Endothelial cell of umbilical vein (primary cell): Measurements from ENCODE around the gene PPP2R5B.

Source experiments
- EZH2 ChIP-seq: IDR thresholded peaks from 2 replicates; pipeline ENCODE4 v1.6.1; 2012; ENCODE audit warnings: borderline replicate concordance, low read depth, mild to moderate bottlenecking, moderate library complexity, low read length, inconsistent platforms; ENCODE audit not compliant: severe bottlenecking
- FOS ChIP-seq: IDR thresholded peaks from 2 replicates; pipeline ENCODE4 v1.6.1; 2011; ENCODE audit warnings: mild to moderate bottlenecking, low read length, moderate library complexity, borderline replicate concordance; ENCODE audit not compliant: insufficient read depth
- GATA2 ChIP-seq: IDR thresholded peaks from 2 replicates; pipeline ENCODE4 v1.7.0; 2011; ENCODE audit warnings: low read depth, mild to moderate bottlenecking, moderate library complexity, mixed read lengths, low read length; ENCODE audit not compliant: insufficient read length, insufficient read depth
- JUN ChIP-seq: IDR thresholded peaks from 2 replicates; pipeline ENCODE4 v1.6.1; 2011; ENCODE audit warnings: borderline replicate concordance, low read depth; ENCODE audit not compliant: insufficient read length, insufficient read depth
- MYC ChIP-seq: IDR thresholded peaks from one replicate; pipeline ENCODE4 v1.6.1; 2011; ENCODE audit warnings: mild to moderate bottlenecking, low read depth, low read length
- POLR2A ChIP-seq: IDR thresholded peaks from 2 replicates; pipeline ENCODE4 v1.6.1; 2012; ENCODE audit warnings: low read depth, mild to moderate bottlenecking, control low read depth, low read length
- POLR2AphosphoS5 ChIP-seq: IDR thresholded peaks from 2 replicates; pipeline ENCODE4 v1.6.1; 2012; ENCODE audit warnings: low read depth, mild to moderate bottlenecking, control low read depth, low read length, moderate library complexity; ENCODE audit not compliant: insufficient read depth
- TF ChIP-seq, protein P1 (sequence below), 2 donors: IDR thresholded peaks; 1 replicate in 1 of 2; 2 replicates in 1 of 2; pipeline ENCODE4 v1.5.1; 2011; ENCODE audit warnings: low read length in 2 of 2, mild to moderate bottlenecking in 2 of 2, moderate library complexity in 2 of 2, control low read depth in 1 of 2, inconsistent platforms in 1 of 2, low read depth in 1 of 2; ENCODE audit not compliant: insufficient read depth in 1 of 2; ENCODE audit errors: extremely low read depth in 1 of 2
- TF ChIP-seq, protein P2 (sequence below): IDR thresholded peaks from 2 replicates; pipeline ENCODE4 v1.6.1; 2011; ENCODE audit not compliant: insufficient read depth, insufficient read length

DNA sequence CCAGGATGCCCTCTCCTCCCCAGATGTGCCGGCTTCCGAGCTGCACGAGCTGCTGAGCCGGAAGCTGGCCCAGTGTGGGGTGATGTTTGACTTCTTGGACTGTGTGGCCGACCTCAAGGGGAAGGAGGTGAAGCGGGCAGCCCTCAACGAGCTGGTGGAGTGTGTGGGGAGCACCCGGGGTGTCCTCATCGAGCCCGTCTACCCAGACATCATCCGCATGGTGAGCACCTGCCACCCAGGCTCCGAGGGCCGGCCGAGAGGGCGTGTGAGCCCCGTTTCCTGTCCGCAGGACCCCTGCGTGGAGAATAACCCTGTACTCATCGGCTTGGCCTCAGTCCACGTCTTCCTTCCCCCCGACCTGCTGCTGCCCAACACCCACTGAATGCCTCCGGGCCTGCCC is 2.2 kb downstream of the PPP2R5B start:
- TF ChIP-seq EZH2 = no peak
- TF ChIP-seq, protein P1, sequence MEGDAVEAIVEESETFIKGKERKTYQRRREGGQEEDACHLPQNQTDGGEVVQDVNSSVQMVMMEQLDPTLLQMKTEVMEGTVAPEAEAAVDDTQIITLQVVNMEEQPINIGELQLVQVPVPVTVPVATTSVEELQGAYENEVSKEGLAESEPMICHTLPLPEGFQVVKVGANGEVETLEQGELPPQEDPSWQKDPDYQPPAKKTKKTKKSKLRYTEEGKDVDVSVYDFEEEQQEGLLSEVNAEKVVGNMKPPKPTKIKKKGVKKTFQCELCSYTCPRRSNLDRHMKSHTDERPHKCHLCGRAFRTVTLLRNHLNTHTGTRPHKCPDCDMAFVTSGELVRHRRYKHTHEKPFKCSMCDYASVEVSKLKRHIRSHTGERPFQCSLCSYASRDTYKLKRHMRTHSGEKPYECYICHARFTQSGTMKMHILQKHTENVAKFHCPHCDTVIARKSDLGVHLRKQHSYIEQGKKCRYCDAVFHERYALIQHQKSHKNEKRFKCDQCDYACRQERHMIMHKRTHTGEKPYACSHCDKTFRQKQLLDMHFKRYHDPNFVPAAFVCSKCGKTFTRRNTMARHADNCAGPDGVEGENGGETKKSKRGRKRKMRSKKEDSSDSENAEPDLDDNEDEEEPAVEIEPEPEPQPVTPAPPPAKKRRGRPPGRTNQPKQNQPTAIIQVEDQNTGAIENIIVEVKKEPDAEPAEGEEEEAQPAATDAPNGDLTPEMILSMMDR (IDR thresholded peaks at IDR 0.05; ENCODE audit: extremely low read depth in 1 of 2, insufficient read depth in 1 of 2, low read depth in 1 of 2, low read length in 2 of 2) = no peak
- no peak for TF ChIP-seq POLR2A
- no peak for TF ChIP-seq MYC
- TF ChIP-seq POLR2AphosphoS5 = no peak
- TF ChIP-seq, protein P2, sequence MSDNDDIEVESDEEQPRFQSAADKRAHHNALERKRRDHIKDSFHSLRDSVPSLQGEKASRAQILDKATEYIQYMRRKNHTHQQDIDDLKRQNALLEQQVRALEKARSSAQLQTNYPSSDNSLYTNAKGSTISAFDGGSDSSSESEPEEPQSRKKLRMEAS = no peak
- no peak for TF ChIP-seq FOS
- TF ChIP-seq GATA2 = no peak
- no peak for TF ChIP-seq JUN
